DMS53 treated with DMSO at 0.1 percent for 48 hours (cell line): ENCODE measurements around the gene FBP2.
"Not testable (repeated sequence)": the region's sequence is repeated elsewhere in the genome, so short reads cannot be mapped to it uniquely, and the experiment has no call there.

Experiments
- DNase-seq: peaks from one replicate; lab custom pipeline; 2025; ENCODE audit not compliant: unreplicated experiment; lab: John Stamatoyannopoulos, UW

The FBP2 gene

DNA sequence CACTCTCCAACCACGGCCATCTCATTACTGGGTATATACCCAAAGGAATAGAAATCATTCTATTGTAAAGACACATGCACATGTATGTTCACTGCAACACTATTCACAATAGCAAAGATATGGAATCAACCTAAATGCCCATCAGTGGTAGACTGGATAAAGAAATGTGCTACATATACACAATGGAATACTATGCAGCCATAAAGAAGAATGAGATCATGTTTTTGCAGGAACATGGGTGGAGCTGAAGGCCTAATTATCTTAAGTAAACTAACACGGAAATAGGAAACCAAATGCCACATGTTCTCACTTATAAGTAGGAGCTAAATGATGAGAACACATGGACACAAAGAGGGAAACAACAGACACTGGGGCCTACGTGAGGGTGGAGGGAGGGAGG, 29.3 kb downstream of the FBP2 start:
- DNase-seq, result not testable (repeated sequence)

DNA sequence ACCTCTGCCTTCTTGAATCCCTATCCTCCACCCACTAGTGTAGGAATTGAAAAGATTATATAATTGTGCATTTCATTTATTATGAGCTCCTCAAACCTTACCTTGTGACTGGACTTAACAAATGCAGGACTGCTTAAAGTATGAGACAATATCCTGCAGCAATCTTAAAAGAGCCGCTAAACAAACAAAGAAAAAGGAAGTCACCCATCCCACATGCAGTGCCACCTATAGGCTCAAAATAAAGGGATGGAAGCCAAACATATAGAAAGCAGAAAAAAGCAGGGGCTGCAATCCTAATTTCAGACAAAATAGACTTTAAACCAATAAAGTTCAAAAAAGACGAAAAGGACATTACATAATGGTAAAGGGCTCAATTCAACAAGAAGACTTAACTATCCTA, 30.1 kb downstream of the FBP2 start:
- DNase-seq, result no peak

DNA sequence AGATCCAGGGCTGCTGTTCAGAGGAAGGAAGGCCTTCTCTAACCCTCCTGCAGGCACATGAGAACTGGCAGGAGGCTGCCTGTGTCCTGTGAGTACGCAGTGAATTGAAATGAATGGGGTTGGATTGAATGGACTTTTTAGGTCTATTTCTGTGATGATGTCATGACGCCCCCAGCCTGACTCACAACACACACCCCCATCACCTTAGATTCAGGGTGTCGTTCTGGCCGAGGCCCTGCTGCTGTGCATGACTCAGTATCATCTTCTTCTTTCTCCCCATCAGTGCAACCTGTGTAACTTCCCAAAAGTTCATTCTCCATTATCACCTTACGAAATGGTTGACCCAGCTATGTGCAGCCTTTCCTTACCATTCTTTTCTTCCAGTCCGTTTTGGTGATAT, 33.4 kb downstream of the FBP2 start:
- DNase-seq, result no peak

DNA sequence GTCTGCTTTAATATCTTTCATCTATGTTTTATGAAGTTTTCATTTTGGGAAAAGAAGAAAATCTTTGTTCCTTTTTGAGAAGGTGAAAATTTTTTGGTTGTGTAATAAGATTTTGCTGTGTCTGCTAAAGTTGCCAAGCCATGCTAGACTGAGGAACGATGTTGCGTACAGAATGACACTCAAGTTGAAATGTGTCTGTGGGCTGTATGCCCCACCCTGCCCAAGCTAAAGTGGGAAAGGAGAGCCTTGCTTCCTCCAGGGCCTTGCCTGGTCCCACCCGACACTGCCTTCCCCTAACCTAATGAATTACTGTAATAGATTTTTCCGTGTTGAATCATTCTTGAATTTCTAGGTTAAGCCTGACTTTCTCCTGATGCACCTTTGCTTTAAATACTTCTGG, 36.2 kb downstream of the FBP2 start:
- DNase-seq, result no peak

DNA sequence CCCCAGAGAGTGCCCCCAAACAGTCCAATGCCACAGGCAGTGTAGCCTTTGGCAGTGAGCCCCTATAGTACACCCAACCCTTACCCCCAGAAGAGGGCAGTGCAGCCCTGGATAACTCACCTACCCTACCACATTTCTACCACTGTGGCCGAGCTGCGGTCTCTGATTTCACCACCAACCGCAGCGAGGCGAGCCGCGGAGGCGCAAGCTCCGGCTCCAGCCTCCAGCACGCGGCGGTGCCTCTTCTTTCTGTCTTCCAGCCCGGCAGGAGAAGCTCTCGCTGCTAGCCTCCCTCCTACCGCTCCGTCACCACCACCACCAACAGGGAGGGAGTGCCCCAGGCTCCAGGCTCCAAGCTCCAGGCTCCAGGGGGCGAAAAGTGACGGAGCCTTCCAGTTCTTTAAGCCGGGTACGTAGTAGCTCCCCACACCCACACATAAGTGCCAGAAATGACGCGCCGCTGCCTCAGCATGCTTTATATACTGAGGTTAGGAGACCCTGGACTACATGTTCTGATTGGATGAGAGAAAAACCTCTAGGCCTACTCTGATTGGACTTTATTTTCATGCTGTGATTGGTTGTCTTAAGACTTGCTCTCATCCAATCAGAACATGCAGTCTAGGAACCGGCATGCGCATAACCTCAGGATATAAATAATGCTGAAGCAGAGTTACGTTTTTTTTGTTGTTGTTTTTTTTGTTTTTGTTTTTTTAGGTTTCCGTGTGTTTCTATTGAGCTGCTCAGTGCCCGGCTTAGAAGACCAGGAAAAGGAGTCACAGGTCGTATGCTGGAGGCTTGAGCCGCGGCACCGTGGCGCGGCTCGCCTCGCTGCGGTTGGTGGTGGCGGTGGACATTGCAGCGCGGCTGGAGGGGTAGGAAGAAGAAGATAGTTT, 38.9 kb downstream of the FBP2 start, which contains the start of gene PCAT7:
Gene PCAT7 (plus strand): TSS at position 645 of the 893 bp plus-strand sequence.
- DNase-seq, result peak; percentile 78

DNA sequence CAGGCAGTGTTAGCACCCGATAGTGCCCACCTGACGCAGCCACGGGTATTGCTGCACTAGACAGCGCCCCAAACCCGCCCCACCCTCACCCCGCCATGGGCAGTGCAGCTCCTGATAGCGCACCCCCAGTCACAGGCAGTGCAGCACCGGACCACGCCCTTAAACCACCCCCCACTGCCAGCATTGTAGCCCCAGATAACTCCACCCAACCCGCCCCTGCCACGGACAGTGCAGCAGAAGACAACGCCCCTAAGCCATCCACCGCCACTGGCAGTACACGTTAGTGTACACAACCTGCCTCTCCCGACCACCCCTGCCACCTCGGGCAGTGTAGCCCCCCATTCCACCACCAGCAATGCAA, 39.6 kb downstream of the FBP2 start:
- no peak for DNase-seq

DNA sequence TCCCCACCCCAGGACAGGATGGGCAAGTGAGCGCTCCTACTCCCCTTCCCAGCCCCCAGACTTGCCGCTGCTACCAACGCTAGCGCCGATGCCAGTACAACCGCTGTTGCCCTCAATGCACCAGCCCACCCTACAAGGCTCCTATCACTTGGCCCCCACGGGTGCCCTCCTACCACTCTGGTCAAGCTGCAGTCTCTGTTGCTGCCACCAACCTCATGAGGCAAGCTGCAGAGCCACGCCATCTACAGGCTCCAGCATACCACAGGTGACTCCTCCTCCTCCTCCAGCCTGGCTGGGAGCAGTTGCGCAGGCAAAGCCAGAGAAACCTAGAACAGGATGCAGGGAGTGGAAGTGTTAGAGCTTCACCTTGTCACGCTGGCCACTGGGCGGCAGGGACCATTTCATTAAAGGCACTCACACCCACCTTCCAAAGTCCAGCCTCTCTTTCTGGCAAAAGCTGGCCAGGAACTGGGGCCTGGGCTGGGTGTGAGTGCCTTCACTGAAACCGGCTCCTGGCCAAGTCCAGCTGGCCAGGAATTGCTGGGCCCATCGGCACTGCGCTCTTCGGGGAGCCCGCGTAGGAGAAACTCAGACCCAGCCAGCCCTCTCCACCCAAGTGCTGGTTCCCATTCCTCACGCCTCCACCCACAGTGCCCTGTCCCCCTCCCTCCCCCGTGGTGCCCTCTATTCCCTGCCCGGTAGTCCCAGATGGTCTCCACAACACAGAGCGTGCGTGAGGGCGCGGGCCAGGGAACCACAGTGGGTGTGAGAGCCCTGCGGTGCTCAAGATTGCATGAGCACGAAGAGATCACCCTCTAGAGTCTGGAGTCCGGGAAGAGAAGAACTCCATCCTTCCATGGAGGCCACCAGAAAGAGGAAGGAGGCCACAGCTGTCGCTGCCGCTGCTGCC, 40.3 kb downstream of the FBP2 start:
- DNase-seq, result peak; percentile 46

DNA sequence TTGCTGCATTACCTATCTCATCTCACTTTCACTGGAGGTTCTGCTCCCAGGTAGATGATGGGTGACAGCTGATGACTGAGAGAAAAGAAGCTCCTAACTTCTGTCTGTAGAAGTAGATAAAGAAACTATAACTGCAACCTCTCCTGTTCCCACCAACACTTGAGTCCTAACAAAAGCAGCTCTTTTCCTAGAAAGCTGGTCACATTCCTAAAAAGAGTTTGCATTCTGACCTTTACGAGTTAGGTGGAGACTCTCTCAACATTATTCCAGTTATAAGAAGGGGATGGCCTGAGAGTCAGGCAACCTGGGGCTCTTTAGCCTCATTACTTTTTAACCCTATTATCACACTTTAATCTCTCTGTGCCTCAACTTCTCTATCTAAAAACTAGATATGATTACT, 47.7 kb downstream of the FBP2 start:
- no peak for DNase-seq

DNA sequence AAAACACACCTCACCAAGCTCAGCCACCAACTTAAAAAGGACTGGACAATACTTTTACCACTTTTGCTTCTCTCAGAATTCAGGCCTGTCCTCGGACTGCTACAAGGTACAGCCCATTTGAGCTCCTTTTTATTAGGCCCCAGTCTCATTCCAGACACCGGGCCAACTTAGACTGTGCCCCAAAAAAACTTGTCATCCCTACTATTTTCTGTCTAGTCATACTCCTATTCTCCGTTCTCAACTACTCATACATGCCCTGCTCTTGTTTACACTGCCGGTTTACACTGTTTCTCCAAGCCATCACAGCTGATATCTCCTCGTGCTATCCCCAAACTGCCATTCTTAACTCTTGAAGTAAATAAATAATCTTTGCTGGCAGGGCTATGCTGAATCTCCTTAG, 49.3 kb downstream of the FBP2 start:
- not testable (repeated sequence) for DNase-seq

DNA sequence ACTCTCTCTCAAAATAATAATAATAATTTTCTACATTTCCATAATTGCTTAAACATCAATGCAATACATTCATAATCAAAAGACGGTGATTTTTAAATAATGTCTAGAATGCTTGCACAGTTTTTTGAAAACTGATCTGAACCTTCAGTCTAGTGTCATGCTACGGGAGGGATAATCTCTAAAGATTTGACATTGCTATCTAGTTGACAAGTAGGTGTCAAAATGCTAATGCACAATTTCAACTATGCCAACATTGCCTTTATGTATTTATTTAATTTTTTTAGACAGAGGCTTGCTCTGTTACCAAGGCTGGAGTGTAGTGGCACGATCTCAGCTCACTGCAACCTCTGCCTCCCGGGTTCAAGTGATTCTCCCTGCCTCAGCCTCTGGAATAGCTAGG, 54.7 kb downstream of the FBP2 start:
- no peak for DNase-seq

DNA sequence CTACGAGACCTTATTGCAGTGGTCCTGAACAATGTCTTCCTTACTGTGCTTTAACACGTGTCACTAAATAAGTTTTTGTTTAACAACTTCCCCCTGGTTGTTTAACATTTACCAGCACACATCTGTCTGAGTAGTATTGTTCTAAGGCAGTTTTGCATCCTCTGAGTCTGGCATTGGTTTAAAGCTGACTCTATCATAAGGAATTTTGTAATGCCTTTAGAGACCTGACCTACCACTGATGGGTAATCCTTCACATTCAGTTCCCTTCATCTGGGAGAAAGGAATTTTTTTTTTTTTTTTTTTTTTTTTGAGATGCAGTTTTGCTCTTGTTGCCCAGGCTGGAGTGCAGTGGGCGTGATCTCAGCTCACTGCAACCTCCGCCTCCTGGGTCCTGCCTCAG, 58.7 kb downstream of the FBP2 start:
- no peak for DNase-seq

DNA sequence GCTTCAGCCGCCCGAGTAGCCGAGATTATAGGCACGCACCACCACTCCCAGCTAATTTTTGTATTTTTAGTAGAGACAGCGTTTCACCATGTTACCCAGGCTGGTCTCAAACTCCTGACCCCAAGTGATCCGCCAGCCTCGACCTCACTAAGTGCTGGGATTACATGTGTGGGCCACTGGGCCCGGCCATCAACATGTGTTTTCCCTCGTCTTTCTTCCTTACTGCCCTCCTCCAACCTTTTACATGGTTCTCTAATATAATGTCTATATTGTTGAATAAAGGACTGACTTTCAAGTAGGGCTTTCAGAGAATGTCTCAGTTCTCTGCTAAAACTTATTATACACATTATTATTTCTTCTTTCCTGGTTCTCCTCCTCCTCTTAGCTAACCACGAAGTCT, 60.0 kb downstream of the FBP2 start:
- DNase-seq, result no peak

DNA sequence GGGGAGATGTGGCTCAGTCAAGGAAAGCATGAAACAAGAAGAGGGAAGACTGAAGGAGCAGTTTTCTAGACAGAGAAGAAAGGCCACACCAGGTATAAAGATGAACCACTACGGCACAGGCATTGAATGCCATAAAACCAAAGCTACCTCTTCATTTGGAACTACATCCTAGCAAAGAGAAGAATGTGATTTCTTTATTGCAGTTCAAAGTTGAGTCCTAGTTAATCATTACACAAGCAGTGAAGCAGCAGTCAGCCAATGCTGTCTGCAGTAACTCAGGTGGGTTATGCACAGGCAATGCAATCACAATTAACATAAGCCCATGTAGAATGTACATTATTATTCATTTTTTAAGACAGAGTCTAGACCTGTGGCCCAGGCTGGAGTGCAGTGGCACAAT, 60.5 kb downstream of the FBP2 start:
- peak; percentile 6 for DNase-seq

DNA sequence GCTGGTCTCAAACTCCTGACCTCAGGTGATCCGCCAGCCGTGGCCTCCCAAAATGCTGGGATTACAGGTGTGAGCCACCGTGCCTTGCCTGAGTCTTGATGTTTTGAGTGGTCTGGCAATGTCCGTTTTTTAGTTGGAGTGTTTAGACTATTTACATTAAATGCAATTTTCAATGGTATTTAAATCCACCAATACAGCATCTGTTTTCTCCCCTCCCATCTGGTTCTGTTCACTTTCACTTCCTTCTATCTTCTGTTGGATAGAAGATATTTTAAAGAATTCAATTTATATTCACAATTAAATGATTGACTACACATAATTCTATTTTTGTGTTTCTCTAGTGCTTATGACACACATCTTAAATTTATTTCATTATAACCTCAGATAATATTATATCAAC, 64.7 kb downstream of the FBP2 start:
- DNase-seq, result no peak

DNA sequence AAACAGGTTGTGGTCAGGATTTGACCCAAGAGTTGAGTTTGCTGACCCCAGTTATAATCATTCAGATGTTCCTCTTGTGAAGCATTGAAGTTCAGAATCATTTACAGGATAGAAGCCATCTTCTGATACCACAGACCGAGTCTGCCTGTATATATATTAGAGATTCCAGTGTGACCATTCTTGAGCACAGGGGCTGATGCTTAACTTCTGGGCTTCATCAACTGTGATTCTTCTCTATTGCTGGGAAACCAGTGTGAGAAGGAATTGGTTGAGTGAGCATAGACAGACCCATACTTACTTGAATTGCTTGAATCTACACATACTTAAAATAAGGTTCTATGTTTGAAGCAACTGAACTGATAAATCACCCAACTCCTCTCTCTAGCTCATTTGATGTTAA, 66.7 kb downstream of the FBP2 start:
- no peak for DNase-seq

DNA sequence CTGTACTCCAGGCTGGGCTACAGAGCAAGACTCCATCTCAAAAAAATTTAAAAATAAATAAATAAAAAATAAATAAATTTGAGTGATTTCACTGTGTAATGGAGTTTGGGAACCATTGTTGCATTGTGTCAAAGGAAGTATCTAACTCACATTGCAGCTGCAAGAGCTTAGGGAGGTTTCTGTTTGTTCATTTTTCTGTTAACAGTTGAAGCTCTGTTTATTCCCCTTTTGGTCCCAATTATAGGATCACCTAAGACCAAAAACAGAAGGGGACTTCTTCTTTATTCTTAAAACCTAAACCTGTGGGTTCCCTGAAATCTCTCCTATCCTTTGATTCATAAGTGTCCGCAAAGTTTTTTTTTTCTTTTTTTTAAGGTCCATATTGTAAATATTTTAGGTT, 67.4 kb downstream of the FBP2 start:
- DNase-seq, result no peak

DNA sequence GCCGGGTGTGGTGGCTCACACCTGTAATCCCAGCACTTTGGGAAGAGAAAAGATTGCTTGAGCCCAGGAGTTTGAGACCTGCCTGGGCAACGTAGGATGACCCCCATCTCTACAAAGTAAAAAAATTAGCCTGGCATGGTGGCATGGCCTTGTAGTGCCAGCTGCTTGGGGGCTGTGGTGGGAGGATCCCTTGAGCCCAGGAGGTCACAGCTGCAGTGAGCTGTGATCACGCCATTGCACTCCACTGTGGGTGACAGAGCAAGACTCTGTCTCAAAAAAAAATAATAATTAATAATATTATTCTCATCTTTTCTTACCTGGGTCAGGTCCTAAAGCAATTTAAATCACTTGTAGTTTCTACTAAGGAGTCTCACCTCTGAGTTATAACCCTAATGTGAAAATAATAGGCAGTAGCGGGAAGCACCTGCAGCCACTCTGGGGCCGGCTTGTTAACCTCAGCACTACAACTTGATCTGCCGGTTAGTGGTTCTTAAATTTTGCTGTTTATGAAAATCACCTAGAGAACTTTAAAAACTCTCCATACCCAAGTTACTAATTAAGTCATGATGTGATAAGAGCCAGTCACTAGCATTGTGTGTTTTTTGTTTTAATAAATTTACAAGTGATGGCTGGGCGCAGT, 68.1 kb downstream of the FBP2 start:
- DNase-seq, result no peak

DNA sequence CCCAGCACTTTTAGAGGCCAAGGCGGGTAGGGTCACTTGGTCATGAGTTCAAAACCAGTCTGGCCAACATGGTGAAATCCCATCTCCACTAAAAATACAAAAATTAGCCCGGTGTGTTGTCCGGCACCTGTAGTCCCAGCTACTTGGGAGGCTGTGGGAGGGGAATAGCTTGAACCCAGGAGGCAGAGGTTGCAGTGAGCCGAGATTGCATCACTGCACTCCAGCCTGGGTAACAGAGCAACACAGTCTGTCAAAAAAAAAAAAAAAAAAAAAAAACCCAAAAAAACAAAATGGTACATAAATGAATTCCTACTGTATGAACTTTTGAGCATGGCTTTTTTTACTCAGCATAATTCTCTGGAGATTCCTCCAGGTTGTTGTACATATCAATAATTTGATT, 76.4 kb downstream of the FBP2 start:
- no peak for DNase-seq

DNA sequence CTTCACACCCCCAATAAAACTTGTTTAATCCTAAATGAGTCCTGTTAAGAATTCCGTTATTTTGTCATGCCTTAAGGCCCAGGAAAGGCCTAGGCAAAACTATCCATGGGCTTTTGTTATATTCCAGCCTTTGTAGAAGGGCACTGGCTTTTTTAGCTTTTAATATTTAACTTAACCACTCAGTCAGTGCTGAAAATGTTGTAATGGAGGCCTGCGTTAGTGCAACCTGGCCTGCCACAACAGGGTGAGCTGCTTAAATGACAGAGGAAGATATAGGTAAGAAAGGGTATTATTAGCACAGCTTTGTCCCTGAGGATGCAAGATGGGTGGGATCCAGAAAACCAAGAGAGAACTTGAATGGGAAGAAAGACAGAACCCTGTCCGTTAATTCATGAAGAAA, 78.9 kb downstream of the FBP2 start:
- no peak for DNase-seq

DNA sequence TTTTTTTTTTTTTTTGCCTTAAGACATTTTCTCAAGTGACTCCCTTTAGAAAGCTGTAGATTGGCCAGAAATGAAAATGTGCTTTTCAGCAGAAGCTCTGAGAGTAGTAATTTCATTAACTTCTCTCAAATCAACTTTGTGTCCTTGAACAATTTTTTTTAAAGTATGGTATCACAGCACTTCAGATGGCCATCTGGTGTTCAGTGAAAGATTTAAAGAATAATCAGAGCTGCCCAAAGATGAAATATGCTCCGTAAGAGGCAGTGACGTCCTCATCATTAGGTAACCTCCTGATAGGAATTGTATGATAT, 81.7 kb downstream of the FBP2 start:
- DNase-seq, result no peak

DNA sequence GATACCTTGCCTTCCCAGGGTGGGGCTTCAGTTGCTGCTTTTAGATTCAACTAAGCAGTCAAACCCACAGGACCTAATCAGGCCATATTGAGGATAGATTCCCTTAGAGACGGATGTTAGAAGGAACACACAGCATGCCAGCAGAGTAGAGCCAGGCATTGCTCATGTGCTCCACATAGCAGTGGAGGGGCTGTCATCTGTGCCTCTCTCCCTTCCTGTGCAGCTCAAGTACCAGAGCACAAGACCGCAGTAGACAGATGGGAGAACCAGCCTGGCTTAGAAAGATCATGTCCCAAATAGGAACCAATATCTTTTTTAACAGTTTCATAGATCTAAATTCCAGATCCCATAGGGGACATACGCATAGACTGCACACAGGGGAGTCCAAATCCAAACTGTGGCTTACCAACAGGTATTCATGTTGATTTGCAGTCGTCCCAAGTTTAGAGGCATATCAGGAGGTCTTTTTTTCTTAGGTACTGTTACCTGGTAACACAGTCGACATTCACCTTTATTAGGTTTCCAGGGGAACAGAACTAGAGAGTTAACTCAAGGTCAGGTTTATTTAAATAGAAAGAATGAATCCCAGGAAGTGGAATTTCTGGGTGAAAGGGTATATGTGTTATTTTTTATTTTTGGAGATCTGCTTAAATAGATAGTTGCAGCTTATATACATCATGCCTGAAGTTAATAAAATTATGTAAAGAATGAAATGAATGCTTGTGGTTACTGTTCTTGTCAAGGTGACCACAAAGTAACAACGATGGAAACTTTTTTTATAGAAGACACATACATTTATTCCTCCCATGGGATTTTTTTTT, 82.3 kb downstream of the FBP2 start:
- no peak for DNase-seq
